GM12878 (cell line): Measurements from ENCODE around the gene RBM44.
"Not testable (repeated sequence)": the region's sequence is repeated elsewhere in the genome, so short reads cannot be mapped to it uniquely, and the experiment has no call there.

ENCODE experiments used
- ASH2L ChIP-seq: fragments of 300-600, 200-600 bp; sonication (generic); IDR thresholded peaks from 2 replicates; pipeline ENCODE4 v1.6.1; 2017; ENCODE audit warnings: low read depth, mild to moderate bottlenecking, borderline replicate concordance
- CBX5 ChIP-seq: sonication (generic); IDR thresholded peaks from 2 replicates; pipeline ENCODE4 v1.6.1; 2016; ENCODE audit warnings: low read depth, moderate library complexity, mild to moderate bottlenecking, inconsistent platforms
- CREM ChIP-seq: IDR thresholded peaks from 2 replicates; pipeline ENCODE4 v1.6.1; 2014; ENCODE audit warnings: antibody characterized with exemption, low read depth
- ESRRA ChIP-seq: IDR thresholded peaks from 2 replicates; pipeline ENCODE4 v1.6.1; 2012; ENCODE audit warnings: mild to moderate bottlenecking, low read length, improper control_type of control experiment
- KDM1A ChIP-seq: fragments of 200-600 bp; sonication (generic); IDR thresholded peaks from 2 replicates; pipeline ENCODE4 v1.6.1; 2016; ENCODE audit warnings: borderline replicate concordance
- MXI1 ChIP-seq: fragments of 150-350 bp; IDR thresholded peaks from 2 replicates; pipeline ENCODE4 v1.6.1; 2011; ENCODE audit warnings: low read depth, mild to moderate bottlenecking, inconsistent platforms, low read length, improper control_type of control experiment
- PAX8 ChIP-seq: fragments of 450-650 bp; IDR thresholded peaks from 2 replicates; pipeline ENCODE4 v1.6.1; 2017; ENCODE audit warnings: mild to moderate bottlenecking, moderate library complexity
- POLR2A ChIP-seq: IDR thresholded peaks from 2 replicates; pipeline ENCODE4 v1.6.1; 2011; ENCODE audit warnings: low read depth, mild to moderate bottlenecking, low read length
- SP1 ChIP-seq: IDR thresholded peaks from one replicate; pipeline ENCODE4 v1.6.1; 2011; ENCODE audit warnings: low read depth, low read length
- TAF1 ChIP-seq: IDR thresholded peaks from 2 replicates; pipeline ENCODE4 v1.6.1; 2011; ENCODE audit warnings: mild to moderate bottlenecking, low read depth, low read length, borderline replicate concordance
- TF ChIP-seq, protein P1 (sequence below): IDR thresholded peaks from 2 replicates; pipeline ENCODE4 v1.6.1; 2011; ENCODE audit warnings: low read depth, low read length, improper control_type of control experiment, borderline replicate concordance
- TF ChIP-seq, protein P2 (sequence below), 3 experiments: IDR thresholded peaks in 2 of 3; conservative IDR thresholded peaks in 1 of 3; 2 replicates each; pipeline ENCODE4 v1.5.1; 2011; ENCODE audit warnings: low read depth in 3 of 3, low read length in 3 of 3, mild to moderate bottlenecking in 3 of 3, control low read depth in 2 of 3, moderate library complexity in 2 of 3, inconsistent platforms in 1 of 3, mixed read lengths in 1 of 3; ENCODE audit not compliant: control insufficient read depth in 2 of 3, insufficient read depth in 1 of 3; ENCODE audit errors: extremely low read depth in 1 of 3

DNA sequence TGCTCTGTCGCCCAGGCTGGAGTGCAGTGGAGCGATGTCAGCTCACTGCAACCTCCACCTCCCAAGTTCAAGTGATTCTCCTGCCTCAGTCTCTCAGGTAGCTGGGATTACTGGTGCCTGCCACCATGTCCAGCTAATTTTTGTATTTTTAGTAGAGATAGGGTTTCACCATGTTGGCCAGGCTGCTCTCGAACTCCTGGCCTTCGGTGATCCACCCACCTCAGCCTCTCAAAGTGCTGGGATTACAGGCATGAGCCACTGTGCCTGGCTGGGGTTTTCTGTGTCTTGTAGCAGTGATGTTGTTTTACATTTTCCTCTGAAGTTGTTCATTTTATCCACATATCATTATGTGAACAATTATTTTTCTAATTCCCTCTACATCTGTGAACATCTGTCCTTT lies 69.5 kb downstream of the RBM44 start:
- TF ChIP-seq, protein P1, sequence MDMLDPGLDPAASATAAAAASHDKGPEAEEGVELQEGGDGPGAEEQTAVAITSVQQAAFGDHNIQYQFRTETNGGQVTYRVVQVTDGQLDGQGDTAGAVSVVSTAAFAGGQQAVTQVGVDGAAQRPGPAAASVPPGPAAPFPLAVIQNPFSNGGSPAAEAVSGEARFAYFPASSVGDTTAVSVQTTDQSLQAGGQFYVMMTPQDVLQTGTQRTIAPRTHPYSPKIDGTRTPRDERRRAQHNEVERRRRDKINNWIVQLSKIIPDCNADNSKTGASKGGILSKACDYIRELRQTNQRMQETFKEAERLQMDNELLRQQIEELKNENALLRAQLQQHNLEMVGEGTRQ: not testable (repeated sequence)
- TF ChIP-seq ESRRA, CBX5, SP1, ASH2L, CREM, MXI1, PAX8, TAF1, POLR2A, KDM1A: not testable (repeated sequence)
- TF ChIP-seq, protein P2, sequence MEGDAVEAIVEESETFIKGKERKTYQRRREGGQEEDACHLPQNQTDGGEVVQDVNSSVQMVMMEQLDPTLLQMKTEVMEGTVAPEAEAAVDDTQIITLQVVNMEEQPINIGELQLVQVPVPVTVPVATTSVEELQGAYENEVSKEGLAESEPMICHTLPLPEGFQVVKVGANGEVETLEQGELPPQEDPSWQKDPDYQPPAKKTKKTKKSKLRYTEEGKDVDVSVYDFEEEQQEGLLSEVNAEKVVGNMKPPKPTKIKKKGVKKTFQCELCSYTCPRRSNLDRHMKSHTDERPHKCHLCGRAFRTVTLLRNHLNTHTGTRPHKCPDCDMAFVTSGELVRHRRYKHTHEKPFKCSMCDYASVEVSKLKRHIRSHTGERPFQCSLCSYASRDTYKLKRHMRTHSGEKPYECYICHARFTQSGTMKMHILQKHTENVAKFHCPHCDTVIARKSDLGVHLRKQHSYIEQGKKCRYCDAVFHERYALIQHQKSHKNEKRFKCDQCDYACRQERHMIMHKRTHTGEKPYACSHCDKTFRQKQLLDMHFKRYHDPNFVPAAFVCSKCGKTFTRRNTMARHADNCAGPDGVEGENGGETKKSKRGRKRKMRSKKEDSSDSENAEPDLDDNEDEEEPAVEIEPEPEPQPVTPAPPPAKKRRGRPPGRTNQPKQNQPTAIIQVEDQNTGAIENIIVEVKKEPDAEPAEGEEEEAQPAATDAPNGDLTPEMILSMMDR (IDR thresholded peaks at IDR 0.05 in 2 of 3, conservative IDR thresholded peaks at IDR 0.05 in 1 of 3; ENCODE audit: control insufficient read depth in 2 of 3, extremely low read depth in 1 of 3, insufficient read depth in 1 of 3, low read depth in 3 of 3, low read length in 3 of 3): not testable (repeated sequence)
